Measurements from ENCODE around the gene PDE7B. TPM values are rescaled to one million over a fixed set of nuclear protein-coding genes. Genes with fewer than 3 reads are reported as not detected.

The PDE7B gene
- total RNA-seq, 4 donors from 2014 or later, result 1.4 to 11.6 (median 3.5) TPM

DNA sequence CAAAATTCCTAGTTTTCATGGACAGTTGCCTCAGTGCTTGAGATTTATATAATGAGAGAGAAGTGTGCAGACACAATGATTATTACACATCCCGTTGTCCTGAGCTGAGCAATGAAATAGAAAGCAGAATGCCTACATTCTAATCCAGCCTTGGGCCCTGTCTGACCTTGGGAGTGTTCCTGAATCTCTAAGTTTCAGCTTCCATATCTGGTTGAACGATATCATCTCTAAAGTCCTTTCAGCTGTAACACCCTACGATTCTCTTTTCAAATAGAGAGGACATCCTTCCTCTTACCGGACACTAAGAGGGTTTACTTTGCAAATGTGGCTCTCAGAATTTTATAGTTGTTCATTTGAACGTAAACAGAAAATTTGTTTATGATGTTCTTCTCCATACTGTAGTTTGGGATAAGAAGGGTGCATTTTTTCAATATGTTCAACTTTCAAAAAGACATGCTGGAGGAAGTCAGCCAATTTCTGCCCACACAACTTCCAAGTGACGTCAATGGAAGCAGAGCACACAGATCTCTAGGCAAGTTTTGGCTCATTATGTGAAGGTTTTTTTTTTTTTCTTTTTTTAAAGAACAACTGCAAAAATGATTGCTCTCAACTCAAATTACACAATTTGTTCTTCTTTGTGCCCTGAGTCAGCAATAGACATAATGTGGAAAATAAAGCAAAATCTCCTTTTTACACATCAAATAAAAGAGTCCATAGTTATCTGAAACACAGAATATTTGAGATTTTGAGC is 50.4 kb downstream of the PDE7B start:
- Histone ChIP-seq H3K4me3 (no peak overlapping the region), H3K9me3 (no peaks in the 10 kb centered on the region), H3K4me1 (peaks cover 0 to 11% (median 0%) of the 10 kb centered on the region in 4 donors), H3K27ac (peak overlapping the region in 3 of 4 donors; percentile 10 to 58 (median 31)), H3K36me3 (no peaks in the 10 kb centered on the region), H3K27me3 (no peaks in the 10 kb centered on the region)
- peak in 1 of 3 donors; percentile 47 for DNase-seq
- no peak for TF ChIP-seq POLR2A (IDR thresholded peaks at IDR 0.05)
- TF ChIP-seq, protein P1, sequence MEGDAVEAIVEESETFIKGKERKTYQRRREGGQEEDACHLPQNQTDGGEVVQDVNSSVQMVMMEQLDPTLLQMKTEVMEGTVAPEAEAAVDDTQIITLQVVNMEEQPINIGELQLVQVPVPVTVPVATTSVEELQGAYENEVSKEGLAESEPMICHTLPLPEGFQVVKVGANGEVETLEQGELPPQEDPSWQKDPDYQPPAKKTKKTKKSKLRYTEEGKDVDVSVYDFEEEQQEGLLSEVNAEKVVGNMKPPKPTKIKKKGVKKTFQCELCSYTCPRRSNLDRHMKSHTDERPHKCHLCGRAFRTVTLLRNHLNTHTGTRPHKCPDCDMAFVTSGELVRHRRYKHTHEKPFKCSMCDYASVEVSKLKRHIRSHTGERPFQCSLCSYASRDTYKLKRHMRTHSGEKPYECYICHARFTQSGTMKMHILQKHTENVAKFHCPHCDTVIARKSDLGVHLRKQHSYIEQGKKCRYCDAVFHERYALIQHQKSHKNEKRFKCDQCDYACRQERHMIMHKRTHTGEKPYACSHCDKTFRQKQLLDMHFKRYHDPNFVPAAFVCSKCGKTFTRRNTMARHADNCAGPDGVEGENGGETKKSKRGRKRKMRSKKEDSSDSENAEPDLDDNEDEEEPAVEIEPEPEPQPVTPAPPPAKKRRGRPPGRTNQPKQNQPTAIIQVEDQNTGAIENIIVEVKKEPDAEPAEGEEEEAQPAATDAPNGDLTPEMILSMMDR (IDR thresholded peaks at IDR 0.05), result no peak

DNA sequence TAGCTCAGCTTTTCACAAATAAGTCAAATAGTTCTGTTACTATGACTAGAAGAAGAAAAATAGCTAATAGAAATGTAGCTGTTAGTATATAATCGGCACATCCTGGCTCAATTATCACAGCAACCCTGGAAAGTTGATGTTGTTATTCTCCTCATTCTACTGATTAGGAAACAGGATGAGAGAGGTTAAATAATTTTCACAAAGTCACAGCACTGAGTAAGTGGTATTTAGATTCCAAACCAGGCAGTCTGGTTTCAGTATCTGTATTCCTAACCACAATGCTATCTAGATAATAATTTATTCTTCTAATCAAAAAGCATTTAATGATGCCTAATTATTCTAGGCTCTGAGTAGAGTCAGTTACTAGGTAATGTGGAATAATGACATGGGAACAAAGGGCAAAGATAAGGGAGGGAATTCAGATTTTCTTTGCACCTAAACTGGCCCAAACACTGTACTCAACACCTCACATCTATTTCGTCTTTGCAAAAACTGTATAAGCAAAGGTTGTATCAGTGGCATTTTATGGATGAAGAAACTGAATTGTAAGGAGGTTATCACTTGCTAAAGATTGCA is 51.3 kb downstream of the PDE7B start:
- H3K36me3 ChIP-seq, result no peaks in the 10 kb centered on the region
- no peak for TF ChIP-seq POLR2A (IDR thresholded peaks at IDR 0.05)
- TF ChIP-seq, protein P1 (IDR thresholded peaks at IDR 0.05), result no peak
- no peaks in the 10 kb centered on the region for H3K9me3 ChIP-seq
- no peak for DNase-seq
- H3K27me3 ChIP-seq, result no peaks in the 10 kb centered on the region
- H3K27ac ChIP-seq, result peak overlapping the region in 2 of 4 donors; percentile 55 to 58
- peaks cover 0 to 11% (median 0%) of the 10 kb centered on the region in 4 donors for H3K4me1 ChIP-seq
- H3K4me3 ChIP-seq, result no peak overlapping the region

DNA sequence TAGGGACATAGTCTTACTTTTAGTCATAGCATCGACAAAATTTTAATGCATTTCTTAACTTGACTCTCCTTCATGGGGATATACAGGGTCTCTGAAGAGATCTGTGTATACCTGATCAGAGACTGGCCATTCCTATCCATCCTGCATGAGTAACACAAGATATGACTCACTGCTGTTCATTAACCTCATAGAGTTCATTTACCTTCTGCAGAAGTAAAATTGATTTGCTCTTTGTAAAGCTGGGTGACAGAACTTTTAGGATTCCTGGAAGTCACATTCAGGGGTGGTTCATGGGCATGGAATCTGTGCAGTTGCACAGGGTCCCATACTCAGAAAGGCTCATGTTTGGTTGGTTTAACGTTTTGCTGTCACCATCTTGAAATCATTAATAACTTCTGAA is 53.2 kb downstream of the PDE7B start:
- Histone ChIP-seq H3K27ac (no peak overlapping the region), H3K4me1 (peaks cover 0 to 11% (median 0%) of the 10 kb centered on the region in 4 donors), H3K36me3 (no peaks in the 10 kb centered on the region), H3K27me3 (no peaks in the 10 kb centered on the region), H3K9me3 (no peaks in the 10 kb centered on the region), H3K4me3 (no peak overlapping the region)
- TF ChIP-seq, protein P1 (IDR thresholded peaks at IDR 0.05), result no peak
- TF ChIP-seq POLR2A (IDR thresholded peaks at IDR 0.05), result no peak
- no peak for DNase-seq

DNA sequence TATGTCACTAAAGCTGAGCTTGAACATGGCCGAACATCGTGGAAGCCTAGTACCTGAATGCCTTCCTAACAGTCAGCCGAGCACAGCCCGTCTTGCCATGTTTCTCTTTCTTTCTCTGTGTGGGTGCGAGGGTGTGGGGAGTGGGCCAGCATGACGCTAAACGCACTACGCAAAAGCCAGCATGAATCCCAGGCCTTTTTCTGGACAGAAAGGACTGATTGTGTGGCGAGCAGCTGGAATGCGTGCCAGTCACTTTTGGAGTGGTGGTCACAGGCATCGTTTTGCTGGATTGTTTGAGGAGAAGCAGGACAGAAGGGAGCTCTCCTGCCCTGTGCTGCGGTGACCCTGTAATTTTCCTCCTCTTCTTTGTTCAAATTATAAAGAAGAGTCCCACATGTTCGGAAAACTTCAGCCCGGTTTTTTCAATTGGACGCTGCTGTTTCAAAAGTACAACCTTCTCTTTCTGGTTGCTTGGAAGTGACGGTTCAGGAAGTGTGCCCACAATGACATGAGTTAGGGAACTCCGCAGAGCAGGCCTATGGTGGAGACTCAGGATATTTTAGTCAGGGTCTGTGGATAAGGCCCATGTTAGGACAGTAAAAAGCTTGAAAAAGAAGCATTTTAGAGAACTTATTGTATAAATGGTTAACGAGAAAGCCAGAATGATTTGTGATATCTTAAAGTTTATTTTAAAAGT is 54.3 kb downstream of the PDE7B start:
- H3K4me1 ChIP-seq, result peaks cover 0 to 11% (median 0%) of the 10 kb centered on the region in 4 donors
- no peaks in the 10 kb centered on the region for H3K9me3 ChIP-seq
- no peak for DNase-seq
- no peaks in the 10 kb centered on the region for H3K27me3 ChIP-seq
- H3K27ac ChIP-seq, result no peak overlapping the region
- TF ChIP-seq, protein P1 (IDR thresholded peaks at IDR 0.05), result no peak
- TF ChIP-seq POLR2A (IDR thresholded peaks at IDR 0.05), result no peak
- H3K36me3 ChIP-seq, result no peaks in the 10 kb centered on the region
- H3K4me3 ChIP-seq, result no peak overlapping the region

DNA sequence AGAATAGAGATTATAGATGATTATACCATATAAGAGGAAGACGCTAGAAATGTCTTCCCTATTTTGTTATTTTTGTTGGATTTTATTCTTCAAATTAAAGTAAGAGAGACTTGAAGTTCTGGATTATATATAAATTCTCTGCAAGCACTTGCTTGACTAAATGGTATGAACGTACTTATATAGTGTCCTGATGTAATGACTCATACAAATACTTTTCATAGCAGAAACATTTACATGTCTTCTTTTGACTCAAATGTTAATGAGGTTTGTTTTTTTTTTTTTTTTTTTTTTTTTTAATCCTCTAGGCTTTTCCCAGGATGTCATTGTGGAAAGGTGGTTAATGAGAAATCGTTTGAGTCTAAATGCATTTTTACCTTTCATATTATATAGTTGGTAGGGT is 55.0 kb downstream of the PDE7B start:
- no peaks in the 10 kb centered on the region for H3K9me3 ChIP-seq
- no peaks in the 10 kb centered on the region for H3K36me3 ChIP-seq
- no peak overlapping the region for H3K4me3 ChIP-seq
- H3K27me3 ChIP-seq, result no peaks in the 10 kb centered on the region
- DNase-seq, result no peak
- H3K27ac ChIP-seq, result no peak overlapping the region
- H3K4me1 ChIP-seq, result peaks cover 0 to 11% (median 0%) of the 10 kb centered on the region in 4 donors
- no peak for TF ChIP-seq POLR2A (IDR thresholded peaks at IDR 0.05)
- TF ChIP-seq, protein P1 (IDR thresholded peaks at IDR 0.05), result no peak

Measured in Peyer's patch (tissue), 4 donors.